NT2/D1 (cell line): ENCODE results near the gene MGLL.

Experiments used
- DNase-seq: peaks from one replicate; pipeline ENCODE4 v3.0.0-alpha.2; 2011; ENCODE audit warnings: low read depth, low spot score
- H3K27me3 ChIP-seq: 2 replicates; pipeline ENCODE4 v1.6.0; 2011; ENCODE audit warnings: mild to moderate bottlenecking; ENCODE audit not compliant: insufficient read length, insufficient read depth
- H3K36me3 ChIP-seq: 2 replicates; pipeline ENCODE4 v1.6.1; 2011; ENCODE audit warnings: mild to moderate bottlenecking, low read length, mixed read lengths; ENCODE audit not compliant: insufficient read depth, insufficient read length
- H3K4me1 ChIP-seq: 2 replicates; pipeline ENCODE4 v1.5.1; 2011; ENCODE audit not compliant: insufficient read depth, insufficient read length
- H3K4me3 ChIP-seq: 2 replicates; pipeline ENCODE4 v1.5.1; 2011; ENCODE audit warnings: low read depth; ENCODE audit not compliant: insufficient read length
- H3K9ac ChIP-seq: 2 replicates; pipeline ENCODE4 v1.6.0; 2011; ENCODE audit warnings: low read depth; ENCODE audit not compliant: insufficient read length
- H3K9me3 ChIP-seq: 2 replicates; pipeline ENCODE4 v1.5.1; 2011; ENCODE audit warnings: mild to moderate bottlenecking, low read length; ENCODE audit not compliant: insufficient read depth
- SUZ12 ChIP-seq: IDR thresholded peaks from 2 replicates; pipeline ENCODE4 v1.6.1; 2011; ENCODE audit not compliant: insufficient read length, insufficient read depth; ENCODE audit errors: extremely low read depth
- YY1 ChIP-seq: IDR thresholded peaks from 2 replicates; pipeline ENCODE4 v1.6.1; 2011; ENCODE audit not compliant: insufficient read length, insufficient read depth
- ZNF274 ChIP-seq: IDR thresholded peaks from 2 replicates; pipeline ENCODE4 v1.6.1; 2011; ENCODE audit warnings: mild to moderate bottlenecking, low read depth, low read length

The MGLL gene

GRCh38 chr3:127714125-127714571 lies 108.2 kb downstream of the MGLL start:
- Histone ChIP-seq H3K36me3 (no peaks in the 10 kb centered on the region), H3K4me1 (peaks cover 19% of the 10 kb centered on the region), H3K9me3 (no peaks in the 10 kb centered on the region), H3K4me3 (no peak overlapping the region), H3K27me3 (no peaks in the 10 kb centered on the region), H3K9ac (no peak overlapping the region)
- TF ChIP-seq ZNF274 (no peak), SUZ12 (no peak), YY1 (no peak)
- no peak for DNase-seq

DNA sequence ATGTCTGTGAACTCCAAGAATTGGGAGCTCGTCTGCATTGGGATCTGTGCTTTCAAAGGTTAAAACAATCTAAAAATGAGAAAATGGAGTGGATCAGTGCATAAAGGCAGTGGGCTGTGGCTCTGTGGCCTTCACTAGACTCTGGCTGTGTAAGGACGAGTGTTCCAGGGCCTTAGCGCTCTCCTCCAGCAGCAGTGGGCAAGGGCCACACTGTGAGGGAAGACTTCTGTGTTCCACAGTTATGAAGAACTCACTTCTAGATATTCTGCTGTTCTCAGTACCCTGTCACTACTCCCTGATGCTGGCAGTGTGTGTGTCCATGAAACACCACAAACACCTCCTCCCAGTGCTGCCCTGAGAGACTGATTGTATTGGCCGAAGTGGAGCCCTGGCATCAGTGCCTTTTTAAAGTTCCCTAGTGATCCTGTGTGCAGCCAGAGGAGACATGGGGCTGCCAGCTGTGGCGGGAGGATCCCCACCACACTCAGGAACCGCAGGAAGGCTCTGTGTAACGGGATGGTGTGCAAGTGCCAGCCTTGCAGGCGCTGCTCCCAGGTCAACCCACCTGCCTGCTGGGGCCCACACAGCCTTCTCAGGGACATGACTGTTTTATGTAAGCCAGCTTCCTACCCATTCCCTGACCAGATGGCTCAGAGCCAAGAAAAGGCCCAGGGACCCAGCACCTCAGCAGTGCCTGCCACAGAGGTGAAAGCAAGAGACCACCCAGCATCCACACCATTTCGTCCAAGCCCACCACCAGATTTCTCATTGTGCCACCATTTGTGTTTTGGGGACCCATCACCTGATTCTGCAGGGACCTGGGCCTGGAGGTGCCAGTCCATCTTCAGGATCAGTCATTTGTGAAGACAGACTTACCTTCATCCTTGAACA lies 109.2 kb downstream of the MGLL start:
- H3K9me3 ChIP-seq: no peaks in the 10 kb centered on the region
- H3K27me3 ChIP-seq: no peaks in the 10 kb centered on the region
- DNase-seq: no peak
- no peak overlapping the region for H3K9ac ChIP-seq
- no peaks in the 10 kb centered on the region for H3K36me3 ChIP-seq
- TF ChIP-seq ZNF274: no peak
- TF ChIP-seq YY1: no peak
- no peak for TF ChIP-seq SUZ12
- H3K4me3 ChIP-seq: no peak overlapping the region
- H3K4me1 ChIP-seq: peaks cover 18% of the 10 kb centered on the region

GRCh38 chr3:127712461-127712860 lies 109.9 kb downstream of the MGLL start:
- Histone ChIP-seq H3K27me3 (no peaks in the 10 kb centered on the region), H3K4me3 (no peak overlapping the region), H3K9me3 (no peaks in the 10 kb centered on the region), H3K9ac (no peak overlapping the region), H3K36me3 (no peaks in the 10 kb centered on the region), H3K4me1 (peaks cover 19% of the 10 kb centered on the region)
- no peak for TF ChIP-seq ZNF274
- TF ChIP-seq YY1: no peak
- no peak for TF ChIP-seq SUZ12
- no peak for DNase-seq

GRCh38 chr3:127711896-127712295 lies 110.4 kb downstream of the MGLL start:
- H3K27me3 ChIP-seq: no peaks in the 10 kb centered on the region
- H3K36me3 ChIP-seq: no peaks in the 10 kb centered on the region
- H3K9me3 ChIP-seq: no peaks in the 10 kb centered on the region
- TF ChIP-seq ZNF274 (no peak), YY1 (no peak)
- no peak overlapping the region for H3K4me3 ChIP-seq
- no peak overlapping the region for H3K9ac ChIP-seq
- no peak for DNase-seq
- peaks cover 19% of the 10 kb centered on the region for H3K4me1 ChIP-seq

DNA sequence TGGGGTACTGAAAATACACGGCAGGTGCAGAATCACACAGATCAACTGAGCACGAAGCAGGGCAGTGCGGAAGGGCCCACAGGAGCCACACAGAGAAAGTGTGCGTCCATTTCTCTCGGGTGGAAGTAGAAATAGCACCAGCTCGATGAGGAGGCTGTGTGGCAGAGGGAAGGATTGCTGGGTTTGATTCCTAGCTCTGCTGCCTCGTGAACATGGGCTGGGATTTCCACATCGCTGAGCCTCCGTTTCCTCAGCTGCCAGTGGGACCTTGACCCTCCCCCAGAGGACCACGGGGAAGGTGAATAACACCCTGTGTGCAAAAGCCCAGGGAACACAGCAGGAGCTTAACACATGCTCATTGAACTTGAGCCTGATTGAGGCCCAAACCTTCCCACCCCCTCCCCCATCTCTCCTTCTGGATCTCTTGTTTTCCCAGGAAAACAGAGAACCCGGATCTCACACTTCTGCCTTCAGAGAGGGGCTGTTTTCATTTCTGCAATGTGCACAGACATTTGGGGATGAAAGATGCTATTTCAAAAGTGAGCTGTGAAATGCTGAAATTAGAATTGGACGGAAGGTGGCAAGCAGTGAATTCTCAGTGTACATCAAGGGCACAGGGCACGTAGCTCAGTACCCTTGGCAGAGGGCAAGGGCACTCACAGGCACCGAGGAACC lies 111.2 kb downstream of the MGLL start:
- no peak for DNase-seq
- no peak overlapping the region for H3K9ac ChIP-seq
- H3K4me1 ChIP-seq: peaks cover 23% of the 10 kb centered on the region
- no peaks in the 10 kb centered on the region for H3K36me3 ChIP-seq
- no peak overlapping the region for H3K4me3 ChIP-seq
- no peaks in the 10 kb centered on the region for H3K27me3 ChIP-seq
- H3K9me3 ChIP-seq: no peaks in the 10 kb centered on the region
- no peak for TF ChIP-seq SUZ12
- no peak for TF ChIP-seq YY1
- TF ChIP-seq ZNF274: no peak

- no peaks in the 10 kb centered on the region for H3K36me3 ChIP-seq
- no peaks in the 10 kb centered on the region for H3K27me3 ChIP-seq
- H3K9me3 ChIP-seq: no peaks in the 10 kb centered on the region
- no peak overlapping the region for H3K4me3 ChIP-seq
- DNase-seq: no peak
- peaks cover 23% of the 10 kb centered on the region for H3K4me1 ChIP-seq
- H3K9ac ChIP-seq: no peak overlapping the region
- no peak for TF ChIP-seq SUZ12
- TF ChIP-seq ZNF274: no peak
- no peak for TF ChIP-seq YY1
Measured at GRCh38 chr3:127710155-127710941, 112.0 kb downstream of the MGLL start.
